GM19468 (cell line): ENCODE measurements around the gene TMCO4.
"Not testable (repeated sequence)": the region's sequence is repeated elsewhere in the genome, so short reads cannot be mapped to it uniquely, and the experiment has no call there.

Source experiments
- ATAC-seq: cut with Tn5 transposase; IDR thresholded peaks from one replicate; pipeline ENCODE4 v1.9.1; 2021; ENCODE audit warnings: mild to moderate bottlenecking, moderate library complexity, moderate number of reproducible peaks; ENCODE audit not compliant: unreplicated experiment; ENCODE audit errors: extremely low read depth

The TMCO4 gene

GRCh38 chr1:19646377-19647319, 153.1 kb downstream of the TMCO4 start:
- ATAC-seq, result no peak

DNA sequence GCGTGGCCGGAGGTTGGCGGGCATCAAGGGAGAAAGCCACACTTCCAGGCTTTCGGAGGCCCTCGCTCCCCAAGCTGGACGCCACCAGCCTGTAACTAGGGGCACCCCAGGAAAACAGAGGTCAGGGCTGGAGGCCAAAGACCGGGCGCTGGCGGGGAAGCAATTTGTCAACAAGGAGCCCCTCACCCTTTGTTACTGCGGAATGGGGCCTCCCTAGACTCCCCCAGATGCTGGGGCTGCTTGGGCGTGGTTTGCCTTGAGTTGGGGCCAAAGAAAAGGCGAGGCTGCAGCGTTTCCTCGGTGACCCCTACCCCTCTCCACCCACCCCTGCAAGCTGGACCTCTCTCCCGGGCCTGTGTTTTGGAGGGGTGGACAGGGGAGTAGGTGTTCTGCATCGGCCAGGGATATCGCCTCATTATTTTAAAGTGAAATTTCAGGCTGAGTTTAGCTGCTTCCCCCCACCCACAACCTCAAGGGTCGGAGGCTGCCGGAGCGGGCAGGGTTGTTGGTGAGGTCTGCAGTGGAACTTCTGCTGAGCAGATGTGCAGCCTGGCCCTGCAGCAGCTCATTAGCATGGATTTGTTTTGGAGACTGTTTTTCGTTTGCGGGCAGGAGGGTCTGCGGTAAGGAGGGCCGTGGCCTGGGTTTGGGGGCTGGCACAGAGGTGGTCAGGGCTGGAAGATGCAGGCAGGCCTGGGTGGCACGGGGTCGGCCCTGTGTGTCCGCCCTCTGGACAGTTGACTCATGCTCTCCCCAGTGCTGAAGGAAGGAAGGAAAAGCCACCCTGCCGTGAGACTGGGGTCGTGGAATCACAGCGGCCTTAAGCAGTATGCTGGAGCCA, 154.1 kb downstream of the TMCO4 start:
- ATAC-seq, result no peak

DNA sequence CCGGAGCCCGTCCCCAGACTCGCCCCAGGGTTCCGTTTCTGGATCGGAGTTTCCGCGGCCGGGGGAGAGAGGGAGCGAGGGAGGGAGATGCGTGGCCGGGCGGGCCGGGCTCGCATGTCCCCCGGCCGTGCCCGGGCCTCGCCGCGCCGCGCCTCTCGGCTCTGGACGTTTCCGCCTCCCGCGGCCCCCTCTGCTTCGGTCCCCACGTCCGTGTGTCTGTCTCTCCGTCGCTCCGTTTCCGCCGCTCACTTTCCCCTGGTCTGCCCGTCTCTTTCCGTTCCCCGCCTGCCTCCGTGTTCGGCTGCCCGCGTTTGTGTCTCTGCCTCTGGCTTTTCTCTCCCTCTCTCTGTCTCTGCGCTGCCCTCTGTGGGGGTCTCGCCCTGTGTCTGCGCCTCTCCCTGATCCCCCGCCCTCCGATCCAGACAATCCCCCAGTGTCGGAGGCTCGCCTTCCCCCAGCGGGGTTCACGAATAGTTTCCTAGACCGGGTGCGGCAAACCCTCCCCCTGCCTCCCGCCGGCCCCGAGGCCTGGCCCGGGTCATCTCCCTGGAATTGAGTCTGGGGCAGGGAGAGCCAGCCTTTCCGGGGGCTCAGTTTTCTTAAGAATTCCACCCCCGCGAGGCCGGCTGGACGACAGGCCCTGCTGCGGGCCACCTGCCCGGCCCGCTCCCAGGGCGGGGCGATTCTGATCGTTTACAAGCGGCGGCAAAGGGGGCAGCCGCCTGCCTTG, 154.9 kb downstream of the TMCO4 start:
- no peak for ATAC-seq

- ATAC-seq, result no peak
Measured at GRCh38 chr1:19644395-19644680, 155.4 kb downstream of the TMCO4 start.

DNA sequence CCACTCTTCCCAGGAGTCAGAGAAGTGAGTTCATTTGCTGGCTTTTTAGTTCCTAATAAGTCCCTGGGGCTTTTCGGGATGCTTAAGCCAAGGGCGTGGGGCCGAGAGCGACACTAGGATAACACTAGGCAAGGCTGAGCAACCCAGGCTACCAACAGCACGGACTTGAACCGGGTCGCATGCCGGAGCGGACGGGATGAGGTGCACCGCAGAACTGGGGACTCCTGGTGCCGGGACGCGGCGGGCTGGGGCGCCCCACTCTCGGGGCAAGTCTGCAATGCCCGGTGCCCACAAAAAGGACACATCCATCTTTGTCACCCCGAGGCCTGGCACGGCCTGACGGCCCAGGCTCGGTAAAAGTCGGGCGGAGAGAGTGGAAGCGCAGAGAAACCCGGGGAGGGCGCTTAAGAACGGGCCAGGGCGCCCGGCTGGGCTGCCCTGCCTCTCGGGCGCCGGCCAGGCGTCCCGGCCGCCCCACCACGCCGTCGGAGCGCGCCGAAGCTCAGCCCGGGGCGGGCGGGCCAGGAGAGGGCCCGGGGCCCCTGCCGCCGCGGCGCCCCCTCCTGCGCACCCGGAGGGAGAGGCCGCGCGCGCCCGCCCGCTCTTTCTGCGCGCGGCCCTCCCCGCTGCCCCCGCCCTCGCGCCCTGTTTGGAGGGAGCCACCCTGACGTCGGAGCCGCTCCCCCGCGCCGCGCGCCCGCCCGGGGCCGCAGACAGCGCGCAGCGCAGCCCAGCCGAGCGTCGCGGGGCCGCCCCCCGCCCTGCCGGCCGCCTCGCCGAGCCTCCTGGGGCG, 155.9 kb downstream of the TMCO4 start, which contains the start of gene NBL1:
Gene NBL1, plus strand, starts transcription at position 710 of the 793 bp plus-strand sequence. CDS start 10,720 bp downstream, outside the sequence.
- no peak for ATAC-seq

DNA sequence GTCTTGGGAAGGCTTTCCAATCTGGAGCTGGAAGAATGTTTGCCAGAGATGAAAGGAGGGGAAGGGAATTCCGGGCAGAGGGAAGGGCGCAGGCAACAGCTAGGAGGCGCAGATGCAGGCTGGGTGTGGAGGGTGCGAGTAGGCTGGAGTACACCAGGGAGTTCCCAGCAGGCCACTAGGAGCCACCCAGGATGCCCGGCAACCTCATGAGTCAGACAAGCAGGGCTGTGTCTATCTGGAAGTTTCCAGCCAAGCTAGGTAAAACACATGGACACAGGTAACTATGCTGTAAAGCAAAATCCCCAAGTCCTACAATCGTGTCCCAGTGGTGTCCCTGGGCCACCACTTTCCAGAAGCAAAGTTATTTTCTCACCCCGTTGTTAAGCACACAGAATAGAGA, 156.6 kb downstream of the TMCO4 start:
- ATAC-seq, result no peak

DNA sequence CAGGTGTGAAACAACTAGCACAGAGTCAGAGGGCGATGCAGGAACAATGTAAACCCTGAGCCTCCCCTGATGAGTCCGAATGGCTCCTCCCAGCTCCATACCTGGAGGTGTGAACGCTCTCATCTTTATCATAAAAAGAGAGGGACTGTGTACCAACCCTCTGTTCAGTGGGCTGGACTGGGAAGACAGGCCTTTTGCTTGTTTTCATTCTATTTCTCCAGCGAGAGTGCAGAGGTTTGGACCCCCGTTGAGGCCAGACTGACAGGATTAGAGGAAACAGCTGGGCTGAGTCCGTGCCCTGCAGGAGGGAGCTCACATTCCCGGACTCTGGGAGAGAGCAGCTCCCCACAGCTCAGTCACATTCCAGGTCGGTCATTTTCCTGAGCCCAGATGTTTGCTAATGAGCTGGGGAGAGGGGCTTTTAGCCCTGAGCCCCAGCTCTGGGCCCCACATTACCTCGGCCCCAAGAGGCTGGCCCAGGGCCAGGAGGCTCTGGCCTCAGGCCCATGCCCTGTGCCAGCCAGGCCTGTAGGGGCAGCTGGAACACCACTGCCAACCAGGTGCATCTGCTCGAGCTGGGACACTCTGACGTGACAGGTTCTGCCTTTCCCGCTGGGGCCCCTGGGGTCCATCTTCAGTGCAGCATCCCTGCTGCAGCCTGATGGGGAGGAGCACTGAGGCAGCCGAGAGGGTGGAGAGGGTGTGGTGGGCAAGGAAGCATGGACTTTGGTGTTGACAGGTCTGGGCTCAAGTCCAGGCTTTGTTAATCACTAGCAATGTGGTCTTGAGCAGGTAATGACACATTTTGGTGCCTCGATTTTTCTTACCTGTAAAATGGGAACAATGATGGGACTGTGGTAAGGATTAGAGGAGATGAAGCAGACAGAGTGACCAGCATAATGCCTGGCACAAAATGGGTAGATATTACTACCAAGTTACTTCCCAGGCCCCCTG, 159.1 kb downstream of the TMCO4 start:
- ATAC-seq, result no peak

- no peak for ATAC-seq
Measured at GRCh38 chr1:19639999-19640362, 159.7 kb downstream of the TMCO4 start.

DNA sequence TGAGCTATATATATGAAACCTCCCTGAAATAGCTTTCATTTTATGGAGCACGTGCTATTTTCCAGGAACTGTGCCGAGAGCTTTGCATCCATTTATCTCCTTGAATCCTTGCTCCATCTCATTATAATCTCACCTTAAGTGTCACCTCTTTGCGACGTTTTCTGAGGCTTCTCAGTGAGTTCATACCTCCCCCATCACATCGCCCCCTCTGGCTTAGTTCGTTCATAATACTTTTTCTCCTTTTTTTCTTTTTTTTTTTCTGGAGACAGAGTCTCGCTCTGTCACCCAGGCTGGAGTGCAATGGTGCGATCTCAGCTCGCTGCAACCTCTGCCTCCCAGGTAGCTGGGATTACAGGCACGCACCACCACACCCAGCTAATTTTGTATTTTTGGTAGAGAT, 160.5 kb downstream of the TMCO4 start:
- ATAC-seq, result not testable (repeated sequence)

DNA sequence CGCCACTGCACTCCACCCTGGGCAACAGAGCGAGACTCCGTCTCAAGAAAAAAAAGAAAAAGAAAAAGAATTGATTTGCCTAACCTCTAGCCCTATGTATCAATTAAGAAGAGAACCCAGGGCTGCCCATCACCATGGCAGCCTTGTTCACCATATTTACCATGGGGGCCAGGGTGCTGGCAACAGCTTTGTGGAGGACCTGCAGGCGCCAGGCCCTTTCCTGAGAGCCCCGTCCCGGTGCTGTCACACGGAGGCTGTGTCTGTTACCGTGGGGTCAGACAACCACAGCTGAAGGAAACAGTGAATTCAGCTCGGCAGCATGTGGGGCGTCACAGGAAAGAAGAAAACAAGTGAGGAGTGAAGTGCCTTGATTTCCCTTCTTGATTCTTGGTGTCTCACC, 162.1 kb downstream of the TMCO4 start:
- no peak for ATAC-seq

DNA sequence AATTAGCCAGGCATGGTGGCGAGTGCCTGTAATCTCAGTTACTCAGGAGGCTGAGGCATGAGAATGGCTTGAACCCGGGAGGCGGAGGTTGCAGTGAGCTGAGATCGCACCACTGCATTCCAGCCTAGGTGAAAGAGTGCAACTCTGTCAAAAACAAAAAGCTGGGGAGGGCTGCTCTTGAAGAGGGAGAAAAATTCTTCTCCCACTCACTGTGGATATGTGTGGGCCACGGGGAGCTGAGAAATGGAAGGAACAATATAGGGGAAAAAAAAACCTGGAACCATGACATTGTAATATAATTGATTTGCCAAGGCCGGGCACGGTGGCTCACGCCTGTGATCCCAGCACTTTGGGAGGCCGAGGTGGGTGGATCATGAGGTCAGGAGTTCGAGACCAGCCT, 163.0 kb downstream of the TMCO4 start:
- ATAC-seq, result not testable (repeated sequence)

GRCh38 chr1:19636065-19636464, 163.7 kb downstream of the TMCO4 start:
- ATAC-seq, result no peak

DNA sequence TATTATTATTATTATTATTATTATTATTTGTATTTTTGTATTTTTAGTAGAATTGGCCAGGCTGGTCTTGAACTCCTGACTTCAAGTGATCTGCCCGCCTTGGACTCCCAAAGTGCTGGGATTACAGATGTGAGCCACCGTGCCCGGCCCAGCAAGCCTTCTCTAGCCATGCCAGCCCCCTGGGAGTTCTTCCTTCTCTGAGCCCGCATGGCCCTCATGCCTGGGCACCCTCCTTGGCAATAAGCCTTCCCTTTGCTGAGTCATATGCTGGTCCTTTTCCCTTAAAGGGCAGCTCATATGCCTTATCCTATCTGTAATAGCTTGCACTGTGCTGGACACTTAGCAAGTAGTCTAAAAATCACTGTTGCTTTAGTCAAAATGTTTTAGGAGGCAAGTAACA, 164.1 kb downstream of the TMCO4 start:
- no peak for ATAC-seq

DNA sequence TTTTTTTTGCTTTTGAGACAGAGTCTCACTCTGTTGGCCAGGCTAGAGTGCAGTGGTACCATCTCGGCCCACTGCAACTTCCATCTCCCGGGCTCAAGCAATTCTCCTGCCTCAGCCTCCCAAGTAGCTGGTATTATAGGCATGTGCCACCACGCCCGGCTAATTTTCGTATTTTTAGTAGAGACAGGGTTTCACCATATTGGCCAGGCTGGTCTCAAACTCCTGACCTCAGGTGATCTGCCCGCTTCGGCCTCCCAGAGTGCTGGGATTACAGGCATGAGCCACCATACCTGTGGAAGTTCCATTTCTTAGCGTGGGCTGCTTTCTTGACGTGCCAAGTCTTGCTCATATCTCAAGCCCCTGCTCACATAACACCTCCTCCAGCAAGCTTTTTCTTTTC, 164.7 kb downstream of the TMCO4 start:
- ATAC-seq, result not testable (repeated sequence)

DNA sequence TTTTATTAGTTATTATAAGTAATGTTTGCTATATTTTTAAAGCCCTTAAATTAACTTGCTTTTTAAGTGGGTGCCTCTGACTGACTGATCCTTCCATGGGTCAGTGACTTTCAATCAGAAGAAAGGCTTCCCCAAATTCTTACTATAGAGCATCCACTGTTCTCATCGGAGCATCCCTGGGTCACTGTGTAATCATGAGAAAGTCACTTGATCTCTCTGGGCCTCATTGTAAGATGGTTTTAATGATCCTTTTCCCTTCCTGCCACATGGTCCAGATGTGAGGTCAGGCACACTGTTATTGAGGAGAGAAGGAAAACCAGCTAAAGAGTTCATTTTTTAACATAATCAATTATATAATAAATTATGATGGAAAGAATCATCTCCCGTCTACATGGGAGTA, 166.6 kb downstream of the TMCO4 start:
- no peak for ATAC-seq
